ENCODE measurements around the gene TTR.

DNA sequence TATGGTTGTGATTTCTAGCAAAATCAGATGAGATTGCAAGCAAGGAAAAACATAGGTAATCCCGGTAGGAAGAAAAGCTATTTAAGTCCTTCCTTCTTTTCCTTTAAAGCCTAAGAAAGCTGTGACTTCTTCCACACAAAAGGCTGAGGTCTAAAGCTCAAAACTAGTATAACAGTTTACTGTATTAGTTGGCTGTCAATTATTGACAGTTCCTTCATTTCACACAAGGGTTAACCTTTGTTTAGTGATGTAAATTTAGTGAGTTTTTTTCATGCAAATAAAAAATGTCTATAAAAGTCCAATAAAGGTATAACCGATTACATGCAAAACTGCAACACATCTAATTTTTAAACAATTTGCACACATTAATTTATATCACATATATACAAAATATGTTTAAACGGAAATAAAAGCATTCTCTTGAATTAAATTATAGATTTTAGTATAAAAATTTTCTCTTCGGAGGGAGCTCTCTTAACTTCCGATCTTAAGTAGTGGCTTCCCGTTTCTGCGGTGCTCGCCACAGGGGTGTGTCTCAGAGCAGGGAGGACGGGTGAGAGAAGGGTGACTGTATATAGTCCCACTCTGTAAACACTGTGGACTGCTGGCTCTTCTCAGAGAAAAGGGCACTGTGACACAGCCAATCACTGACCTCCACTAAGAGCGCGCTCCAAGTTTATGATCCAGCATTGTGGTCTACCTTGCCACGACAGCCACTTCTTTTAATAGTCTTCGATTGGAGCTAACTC is 33.4 kb downstream of the TTR start:
- TF ChIP-seq POLR2A (IDR thresholded peaks at IDR 0.05; ENCODE audit: low read length), result no peak
- TF ChIP-seq GATA1 (IDR thresholded peaks at IDR 0.05; ENCODE audit: low read depth, low read length), result no peak

All from erythroblast (primary cell).